Activated CD4-positive, alpha-beta T cell treated with anti-CD3 and anti-CD28 coated beads for 36 hours (primary cell): ENCODE data around the gene CNTN4. TPM values are rescaled to one million over a fixed set of nuclear protein-coding genes. Genes with fewer than 3 reads are reported as not detected.

Source experiments
- ATAC-seq: fragments of 200-7000 bp; cut with Tn5 transposase; one replicate; pipeline ENCODE4 v1.10.0; 2021; ENCODE audit warnings: mild to moderate bottlenecking, moderate library complexity
- CTCF ChIA-PET: fragments of 350-600 bp; sonication (Branson Sonifier 250); formaldehyde crosslinking; loops from one replicate; lab custom pipeline; 2021; ENCODE audit warnings: antibody characterized with exemption; lab: Charles Lee
- POLR2A ChIA-PET: fragments of 350-600 bp; sonication (Branson Sonifier 250); formaldehyde crosslinking; loops from one replicate; lab custom pipeline; 2021; ENCODE audit warnings: antibody characterized with exemption, inconsistent platforms; lab: Charles Lee
- DNase-seq: peaks from one replicate; pipeline ENCODE4 v3.0.0-alpha.2; 2020
- H3K27ac Mint-ChIP-seq: one replicate; pipeline ENCODE4 v1.8.0; 2021; ENCODE audit warnings: mixed read lengths
- H3K27me3 Mint-ChIP-seq: one replicate; pipeline ENCODE4 v1.8.0; 2021; ENCODE audit warnings: mixed read lengths
- H3K36me3 Mint-ChIP-seq: one replicate; pipeline ENCODE4 v1.8.0; 2021; ENCODE audit warnings: low read depth, mixed read lengths
- H3K4me1 Mint-ChIP-seq: one replicate; pipeline ENCODE4 v1.8.0; 2021; ENCODE audit warnings: mixed read lengths
- H3K4me3 Mint-ChIP-seq: one replicate; pipeline ENCODE4 v1.8.0; 2021; ENCODE audit warnings: mild to moderate bottlenecking, moderate library complexity, mixed read lengths
- H3K9me3 Mint-ChIP-seq: one replicate; pipeline ENCODE4 v1.8.0; 2021; ENCODE audit warnings: low read depth, mixed read lengths
- intact Hi-C, 2 experiments: fragments of 100-400 bp; cut with DNase I in 1 of 2; cut with micrococcal nuclease in 1 of 2; formaldehyde crosslinking; loops; one replicate each; pipeline versions ENCODE4 v1.14.2 to v1.15.1; 2022 to 2024; cut with DNase I, micrococcal nuclease
- total RNA-seq, 2 experiments: library from RNA; stranded (reverse); gene quantifications; one replicate each; pipeline ENCODE4 v1.2.3, GENCODE V29; 2021

Gene CNTN4
- total RNA-seq, 2 experiments from 2014 or later: not detected

GRCh38 chr3:2657971-2658370 is 559.3 kb downstream of the CNTN4 start:
- no peaks in the 10 kb centered on the region for H3K4me1 Mint-ChIP-seq
- intact Hi-C loops: no loop called here
- CTCF ChIA-PET: interaction anchor here (0.7 kb wide), 1 partner anchor 1358 kb away, joined by 3 read pairs; no protein-coding TSS in a partner anchor

GRCh38 chr3:2659896-2660295 is 561.2 kb downstream of the CNTN4 start:
- Mint-ChIP-seq H3K27me3 (peaks cover 5% of the 10 kb centered on the region), H3K4me3 (no peak overlapping the region), H3K27ac (no peak overlapping the region), H3K9me3 (no peaks in the 10 kb centered on the region), H3K4me1 (no peaks in the 10 kb centered on the region), H3K36me3 (no peaks in the 10 kb centered on the region)
- ATAC-seq (no peak), DNase-seq (no peak)
- ChIA-PET CTCF (no interaction called here), POLR2A (no interaction called here)
- intact Hi-C loops: no loop called here

More at GRCh38 chr3:2657971-2658370, 559.3 kb downstream of the CNTN4 start:
- ATAC-seq (no peak), DNase-seq (no peak)
- POLR2A ChIA-PET: no interaction called here
- Mint-ChIP-seq H3K27me3 (peaks cover 5% of the 10 kb centered on the region), H3K27ac (no peak overlapping the region), H3K36me3 (no peaks in the 10 kb centered on the region), H3K4me3 (no peak overlapping the region), H3K9me3 (no peaks in the 10 kb centered on the region)

GRCh38 chr3:2661078-2661477 is 562.4 kb downstream of the CNTN4 start:
- Mint-ChIP-seq H3K27me3 (peaks cover 5% of the 10 kb centered on the region), H3K36me3 (no peaks in the 10 kb centered on the region), H3K4me3 (no peak overlapping the region), H3K27ac (no peak overlapping the region), H3K9me3 (no peaks in the 10 kb centered on the region), H3K4me1 (no peaks in the 10 kb centered on the region)
- ChIA-PET POLR2A (no interaction called here), CTCF (no interaction called here)
- intact Hi-C loops: no loop called here
- DNase-seq (no peak), ATAC-seq (no peak)

GRCh38 chr3:2677501-2677900 is 578.8 kb downstream of the CNTN4 start:
- ChIA-PET POLR2A (no interaction called here), CTCF (no interaction called here)
- no peak overlapping the region for H3K4me3 Mint-ChIP-seq
- peaks cover 3% of the 10 kb centered on the region for H3K27me3 Mint-ChIP-seq
- no peaks in the 10 kb centered on the region for H3K9me3 Mint-ChIP-seq
- no peaks in the 10 kb centered on the region for H3K4me1 Mint-ChIP-seq
- no peaks in the 10 kb centered on the region for H3K36me3 Mint-ChIP-seq
- ATAC-seq: no peak
- H3K27ac Mint-ChIP-seq: no peak overlapping the region
- intact Hi-C loops: no loop called here
- no peak for DNase-seq

GRCh38 chr3:2680236-2680635 is 581.6 kb downstream of the CNTN4 start:
- no peak for DNase-seq
- ATAC-seq: no peak
- Mint-ChIP-seq H3K9me3 (no peaks in the 10 kb centered on the region), H3K27ac (no peak overlapping the region), H3K27me3 (peaks cover 3% of the 10 kb centered on the region), H3K36me3 (no peaks in the 10 kb centered on the region), H3K4me1 (no peaks in the 10 kb centered on the region), H3K4me3 (no peak overlapping the region)
- ChIA-PET POLR2A (no interaction called here), CTCF (no interaction called here)
- intact Hi-C loops: no loop called here

GRCh38 chr3:2684046-2684445 is 585.4 kb downstream of the CNTN4 start:
- CTCF ChIA-PET: interaction anchor here (1.3 kb wide), 1 partner anchor 11 kb away, joined by 3 read pairs; no protein-coding TSS in a partner anchor

GRCh38 chr3:2686816-2687502 is 588.3 kb downstream of the CNTN4 start:
- no peak overlapping the region for H3K27ac Mint-ChIP-seq
- intact Hi-C loops: no loop called here
- no peaks in the 10 kb centered on the region for H3K4me1 Mint-ChIP-seq
- H3K36me3 Mint-ChIP-seq: no peaks in the 10 kb centered on the region
- ATAC-seq (no peak), DNase-seq (no peak)
- POLR2A ChIA-PET: no interaction called here
- CTCF ChIA-PET: no interaction called here
- H3K27me3 Mint-ChIP-seq: no peaks in the 10 kb centered on the region
- H3K9me3 Mint-ChIP-seq: no peaks in the 10 kb centered on the region
- no peak overlapping the region for H3K4me3 Mint-ChIP-seq

More at GRCh38 chr3:2684046-2684445, 585.4 kb downstream of the CNTN4 start:
- Mint-ChIP-seq H3K4me1 (no peaks in the 10 kb centered on the region), H3K27ac (no peak overlapping the region), H3K36me3 (no peaks in the 10 kb centered on the region), H3K9me3 (no peaks in the 10 kb centered on the region), H3K27me3 (no peaks in the 10 kb centered on the region), H3K4me3 (no peak overlapping the region)
- ATAC-seq (no peak), DNase-seq (no peak)
- POLR2A ChIA-PET: no interaction called here
- intact Hi-C loops: no loop called here

GRCh38 chr3:2697589-2697988 is 598.9 kb downstream of the CNTN4 start:
- DNase-seq (no peak), ATAC-seq (no peak)
- no peak overlapping the region for H3K4me3 Mint-ChIP-seq
- no peaks in the 10 kb centered on the region for H3K4me1 Mint-ChIP-seq
- H3K27ac Mint-ChIP-seq: no peak overlapping the region
- no peaks in the 10 kb centered on the region for H3K9me3 Mint-ChIP-seq
- CTCF ChIA-PET: no interaction called here
- no peaks in the 10 kb centered on the region for H3K36me3 Mint-ChIP-seq
- intact Hi-C loops: no loop called here
- H3K27me3 Mint-ChIP-seq: no peaks in the 10 kb centered on the region
- POLR2A ChIA-PET: no interaction called here

GRCh38 chr3:2701471-2701870 is 602.8 kb downstream of the CNTN4 start:
- no peak overlapping the region for H3K27ac Mint-ChIP-seq
- intact Hi-C loops: no loop called here
- H3K4me1 Mint-ChIP-seq: no peaks in the 10 kb centered on the region
- no peaks in the 10 kb centered on the region for H3K9me3 Mint-ChIP-seq
- no peak for DNase-seq
- no peak for ATAC-seq
- H3K27me3 Mint-ChIP-seq: no peaks in the 10 kb centered on the region
- ChIA-PET CTCF (no interaction called here), POLR2A (no interaction called here)
- H3K4me3 Mint-ChIP-seq: no peak overlapping the region
- H3K36me3 Mint-ChIP-seq: no peaks in the 10 kb centered on the region

- H3K9me3 Mint-ChIP-seq: no peaks in the 10 kb centered on the region
- intact Hi-C loops: no loop called here
- ATAC-seq (peak; percentile 23), DNase-seq (no peak)
- H3K4me1 Mint-ChIP-seq: no peaks in the 10 kb centered on the region
- no peaks in the 10 kb centered on the region for H3K36me3 Mint-ChIP-seq
- no peak overlapping the region for H3K27ac Mint-ChIP-seq
- no peaks in the 10 kb centered on the region for H3K27me3 Mint-ChIP-seq
- CTCF ChIA-PET: no interaction called here
- POLR2A ChIA-PET: no interaction called here
- H3K4me3 Mint-ChIP-seq: no peak overlapping the region
These were observed 607.6 kb downstream of the CNTN4 start for GRCh38 chr3:2706144-2706835.

GRCh38 chr3:2706836-2707210 is 608.2 kb downstream of the CNTN4 start:
- no peak for ATAC-seq
- no peaks in the 10 kb centered on the region for H3K9me3 Mint-ChIP-seq
- no peak for DNase-seq
- no peak overlapping the region for H3K27ac Mint-ChIP-seq
- ChIA-PET CTCF (no interaction called here), POLR2A (no interaction called here)
- H3K4me3 Mint-ChIP-seq: no peak overlapping the region
- H3K27me3 Mint-ChIP-seq: no peaks in the 10 kb centered on the region
- H3K4me1 Mint-ChIP-seq: no peaks in the 10 kb centered on the region
- no peaks in the 10 kb centered on the region for H3K36me3 Mint-ChIP-seq
- intact Hi-C loops: no loop called here

GRCh38 chr3:2711081-2711480 is 612.4 kb downstream of the CNTN4 start:
- H3K27ac Mint-ChIP-seq: no peak overlapping the region
- H3K27me3 Mint-ChIP-seq: no peaks in the 10 kb centered on the region
- CTCF ChIA-PET: no interaction called here
- H3K4me1 Mint-ChIP-seq: no peaks in the 10 kb centered on the region
- DNase-seq (no peak), ATAC-seq (no peak)
- H3K4me3 Mint-ChIP-seq: no peak overlapping the region
- POLR2A ChIA-PET: no interaction called here
- intact Hi-C loops: no loop called here
- H3K9me3 Mint-ChIP-seq: no peaks in the 10 kb centered on the region
- H3K36me3 Mint-ChIP-seq: no peaks in the 10 kb centered on the region
